Activated gamma-delta T cell treated with anti-CD3 and anti-CD28 coated beads, Interleukin-2, amount 50 U/mL, for 16 hours (primary cell): Measurements from ENCODE around the gene CLGN.

ENCODE experiments used
- DNase-seq: peaks from one replicate; pipeline ENCODE4 v3.0.0-alpha.2; 2020; ENCODE audit warnings: low read depth

Gene CLGN

GRCh38 chr4:140374130-140374477 is 53.3 kb downstream of the CLGN start:
- DNase-seq, result no peak

GRCh38 chr4:140373328-140374129 is 53.9 kb downstream of the CLGN start, which contains the start of gene SCOC:
Gene SCOC, plus strand, starts transcription at chr4:140373646. Its CDS starts 5,525 bp downstream, at chr4:140379171.
- DNase-seq, result peak; percentile 94

- peak; percentile 10 for DNase-seq
These were observed 54.6 kb downstream of the CLGN start for GRCh38 chr4:140372751-140373327.

GRCh38 chr4:140368686-140369085 is 58.8 kb downstream of the CLGN start:
- DNase-seq, result no peak

- DNase-seq, result no peak
These were observed 59.7 kb downstream of the CLGN start for GRCh38 chr4:140367738-140368137.

GRCh38 chr4:140363558-140363957 is 63.9 kb downstream of the CLGN start:
- DNase-seq, result no peak

- no peak for DNase-seq
These were observed 64.4 kb downstream of the CLGN start for GRCh38 chr4:140363051-140363450.

GRCh38 chr4:140361099-140361498 is 66.3 kb downstream of the CLGN start:
- no peak for DNase-seq

- DNase-seq, result peak; percentile 75
These were observed 67.7 kb downstream of the CLGN start for GRCh38 chr4:140359562-140360427.

GRCh38 chr4:140358281-140358680 is 69.2 kb downstream of the CLGN start:
- DNase-seq, result no peak

- DNase-seq, result no peak
These were observed 69.6 kb downstream of the CLGN start for GRCh38 chr4:140357868-140358267.

GRCh38 chr4:140355288-140355687 is 72.2 kb downstream of the CLGN start:
- no peak for DNase-seq

- no peak for DNase-seq
These were observed 73.7 kb downstream of the CLGN start for GRCh38 chr4:140353786-140354185.

- DNase-seq, result no peak
These were observed 76.1 kb downstream of the CLGN start for GRCh38 chr4:140351093-140352075.

- no peak for DNase-seq
These were observed 77.6 kb downstream of the CLGN start for GRCh38 chr4:140349816-140350215.

- DNase-seq, result no peak
These were observed 81.3 kb downstream of the CLGN start for GRCh38 chr4:140346136-140346535.

GRCh38 chr4:140344621-140345020 is 82.8 kb downstream of the CLGN start:
- DNase-seq, result no peak

- DNase-seq, result no peak
These were observed 83.3 kb downstream of the CLGN start for GRCh38 chr4:140344101-140344500.

GRCh38 chr4:140343303-140343702 is 84.1 kb downstream of the CLGN start:
- no peak for DNase-seq

- no peak for DNase-seq
These were observed 84.8 kb downstream of the CLGN start for GRCh38 chr4:140342620-140343019.
